HEK293 (cell line): Measurements from ENCODE around the gene HGFAC.

Source experiments
- CTCF ChIA-PET: fragments of 350-600 bp; formaldehyde crosslinking; extraction: SDS; loops from one replicate; lab custom pipeline; 2021; ENCODE audit warnings: antibody characterized with exemption; lab: Yijun Ruan, JAX
- POLR2A ChIA-PET: fragments of 300-600 bp; formaldehyde crosslinking; extraction: SDS; loops from one replicate; lab custom pipeline; 2020; ENCODE audit warnings: antibody characterized with exemption, inconsistent platforms; lab: Yijun Ruan, JAX
- H3K27ac ChIP-seq: fragments of 200-500 bp; sonication (Bioruptor generic); 2 replicates; pipeline ENCODE4 v1.5.1; 2014; ENCODE audit warnings: low read depth, low read length, control low read depth, inconsistent platforms; ENCODE audit errors: extremely low read depth
- H3K36me3 ChIP-seq, 2 experiments: fragments of 200-500 bp in 1 of 2; sonication (Bioruptor generic) in 1 of 2; 1 replicate in 1 of 2; 2 replicates in 1 of 2; pipeline ENCODE4 v1.5.1; 2014 to 2017; ENCODE audit warnings: inconsistent platforms in 2 of 2, low read length in 2 of 2; ENCODE audit not compliant: control insufficient read depth in 2 of 2, insufficient read depth in 1 of 2
- H3K4me1 ChIP-seq: fragments of 200-500 bp; sonication (Bioruptor generic); 2 replicates; pipeline ENCODE4 v1.5.1; 2014; ENCODE audit warnings: mild to moderate bottlenecking, low read length, inconsistent platforms; ENCODE audit not compliant: control insufficient read depth, insufficient read depth
- H3K4me3 ChIP-seq: 2 replicates; pipeline ENCODE4 v1.5.1; 2011; ENCODE audit warnings: low read depth, mild to moderate bottlenecking, control low read depth, low read length, moderate library complexity
- H3K9me3 ChIP-seq: fragments of 200-500 bp; sonication (Bioruptor generic); 2 replicates; pipeline ENCODE4 v1.5.1; 2014; ENCODE audit warnings: low read depth, low read length, inconsistent platforms; ENCODE audit not compliant: control insufficient read depth, insufficient read depth
- KLF7 ChIP-seq: fragments of 450-650 bp; formaldehyde crosslinking; IDR thresholded peaks from 2 replicates; pipeline ENCODE4 v1.5.1; 2016; ENCODE audit warnings: missing biosample characterization, missing genetic modification characterization, borderline replicate concordance
- PRDM4 ChIP-seq: fragments of 450-650 bp; formaldehyde crosslinking; IDR thresholded peaks from 2 replicates; pipeline ENCODE4 v1.5.1; 2017; ENCODE audit warnings: missing biosample characterization, missing genetic modification characterization
- ZNF184 ChIP-seq: fragments of 450-650 bp; IDR thresholded peaks from 2 replicates; pipeline ENCODE4 v1.5.1; 2018; ENCODE audit warnings: missing biosample characterization, mild to moderate bottlenecking, missing genetic modification characterization
- ZNF26 ChIP-seq: fragments of 450-650 bp; formaldehyde crosslinking; IDR thresholded peaks from 2 replicates; pipeline ENCODE4 v1.5.1; 2016; ENCODE audit warnings: missing biosample characterization, missing genetic modification characterization
- ZNF350 ChIP-seq: fragments of 450-650 bp; formaldehyde crosslinking; IDR thresholded peaks from 2 replicates; pipeline ENCODE4 v1.5.0; 2017; ENCODE audit warnings: missing biosample characterization, mild to moderate bottlenecking, missing genetic modification characterization
- ZNF354C ChIP-seq: fragments of 450-650 bp; formaldehyde crosslinking; IDR thresholded peaks from 2 replicates; pipeline ENCODE4 v1.5.1; 2016; ENCODE audit warnings: missing biosample characterization, missing genetic modification characterization, low read depth, borderline replicate concordance
- ZNF433 ChIP-seq: fragments of 450-650 bp; formaldehyde crosslinking; IDR thresholded peaks from 2 replicates; pipeline ENCODE4 v1.5.1; 2016; ENCODE audit warnings: missing biosample characterization, missing genetic modification characterization, low read depth
- ZNF529 ChIP-seq: fragments of 450-650 bp; formaldehyde crosslinking; IDR thresholded peaks from 2 replicates; pipeline ENCODE4 v1.5.1; 2017; ENCODE audit warnings: missing genetic modification characterization, missing biosample characterization; ENCODE audit not compliant: insufficient replicate concordance
- ZNF704 ChIP-seq: fragments of 450-650 bp; formaldehyde crosslinking; IDR thresholded peaks from 2 replicates; pipeline ENCODE4 v1.5.1; 2016; ENCODE audit warnings: missing biosample characterization, missing genetic modification characterization
- ZNF707 ChIP-seq: fragments of 450-650 bp; formaldehyde crosslinking; IDR thresholded peaks from 2 replicates; pipeline ENCODE4 v1.5.1; 2016; ENCODE audit warnings: missing biosample characterization, missing genetic modification characterization
- ZNF785 ChIP-seq: fragments of 450-650 bp; formaldehyde crosslinking; IDR thresholded peaks from 2 replicates; pipeline ENCODE4 v1.5.1; 2016; ENCODE audit warnings: missing biosample characterization, missing genetic modification characterization
- ZNF837 ChIP-seq: fragments of 450-650 bp; formaldehyde crosslinking; IDR thresholded peaks from 2 replicates; pipeline ENCODE4 v1.5.1; 2016; ENCODE audit warnings: missing biosample characterization, missing genetic modification characterization

Gene HGFAC

GRCh38 chr4:3460926-3461325 lies 19.2 kb downstream of the HGFAC start:
- no peak overlapping the region for H3K27ac ChIP-seq
- no peaks in the 10 kb centered on the region for H3K4me1 ChIP-seq
- H3K4me3 ChIP-seq, result no peak overlapping the region
- TF ChIP-seq PRDM4 (tag by site-specific recombination) (no peak), ZNF837 (no peak)
- TF ChIP-seq, all 188 proteins: peak for 0
- no peaks in the 10 kb centered on the region for H3K9me3 ChIP-seq
- CTCF ChIA-PET, result interaction anchor here (0.6 kb wide), 1 partner anchor 438 kb away, joined by 3 read pairs; no protein-coding TSS in a partner anchor
- POLR2A ChIA-PET, result no interaction called here
- no peaks in the 10 kb centered on the region for H3K36me3 ChIP-seq

GRCh38 chr4:3461515-3462291 lies 19.9 kb downstream of the HGFAC start:
- TF ChIP-seq ZNF350 (tag by site-specific recombination), result no peak
- TF ChIP-seq KLF7 (tag by site-specific recombination), result no peak
- no peak for TF ChIP-seq ZNF26 (tag by site-specific recombination)
- TF ChIP-seq ZNF785, result no peak
- TF ChIP-seq ZNF704 (tag by site-specific recombination), result no peak
- no peak for TF ChIP-seq ZNF433 (tag by site-specific recombination)
- TF ChIP-seq ZNF529, result no peak
- no peak for TF ChIP-seq ZNF184
- no peak overlapping the region for H3K27ac ChIP-seq
- ChIA-PET CTCF (interaction anchor here (0.9 kb wide), 1 partner anchor 41 kb away, joined by 5 read pairs; no protein-coding TSS in a partner anchor), POLR2A (interaction anchor here (0.5 kb wide), 1 partner anchor 38 kb away, joined by 3 read pairs; no protein-coding TSS in a partner anchor)
- H3K4me3 ChIP-seq, result no peak overlapping the region
- H3K4me1 ChIP-seq, result no peaks in the 10 kb centered on the region
- H3K9me3 ChIP-seq, result no peaks in the 10 kb centered on the region
- no peaks in the 10 kb centered on the region for H3K36me3 ChIP-seq

- no peaks in the 10 kb centered on the region for H3K36me3 ChIP-seq
- ChIA-PET CTCF (interaction anchor here (0.9 kb wide), 1 partner anchor 41 kb away, joined by 5 read pairs; no protein-coding TSS in a partner anchor), POLR2A (no interaction called here)
- no peaks in the 10 kb centered on the region for H3K4me1 ChIP-seq
- no peaks in the 10 kb centered on the region for H3K9me3 ChIP-seq
- H3K4me3 ChIP-seq, result no peak overlapping the region
- TF ChIP-seq ZNF354C (tag by site-specific recombination), result no peak
- TF ChIP-seq ZNF707 (tag by site-specific recombination), result no peak
- no peak overlapping the region for H3K27ac ChIP-seq
Observed at GRCh38 chr4:3462321-3462789, 20.6 kb downstream of the HGFAC start.
